ENCODE data around the gene PARPBP. TPM values are rescaled to one million over a fixed set of nuclear protein-coding genes. Genes with fewer than 3 reads are reported as not detected.

PARPBP gene
- total and polyA plus RNA-seq, 2 experiments from 2014 or later: 37.3 to 44.8 TPM

GRCh38 chr12:102195826-102196225, 75.8 kb downstream of the PARPBP start:
- Histone ChIP-seq H3K4me2 (no peak overlapping the region), H3K27me3 (ENCODE audit: insufficient read depth) (no peaks in the 10 kb centered on the region), H3K79me2 (replicated peaks; ENCODE audit: insufficient read depth) (no peaks in the 10 kb centered on the region), H3K4me1 (ENCODE audit: insufficient read depth) (no peaks in the 10 kb centered on the region), H4K20me1 (replicated peaks; ENCODE audit: insufficient read depth) (no peaks in the 10 kb centered on the region), H3F3A (replicated peaks; ENCODE audit: low read depth) (no peaks in the 10 kb centered on the region), H3K9me2 (ENCODE audit: insufficient read depth) (no peaks in the 10 kb centered on the region), H3K4me3 (no peak overlapping the region), H2AFZ (no peak overlapping the region), H3K36me3 (ENCODE audit: insufficient read depth) (no peaks in the 10 kb centered on the region; the same call in 1 of the 2 replicates), H3K27ac (ENCODE audit: low read depth) (no peak overlapping the region)
- no peak for TF ChIP-seq ZNF462 (CRISPR knock-in tag; IDR thresholded peaks at IDR 0.05)
- no peak for TF ChIP-seq EZH2phosphoT487 (IDR thresholded peaks at IDR 0.05; ENCODE audit: unreplicated experiment)
- TF ChIP-seq REST (IDR thresholded peaks at IDR 0.05; ENCODE audit: unreplicated experiment): no peak
- TF ChIP-seq JUNB (IDR thresholded peaks at IDR 0.05; ENCODE audit: unreplicated experiment): no peak
- no peak for TF ChIP-seq ZNF331 (CRISPR knock-in tag; IDR thresholded peaks at IDR 0.05; ENCODE audit: low read depth)
- TF ChIP-seq ZNF114 (CRISPR knock-in tag; IDR thresholded peaks at IDR 0.05): no peak
- TF ChIP-seq EZH2 (IDR thresholded peaks at IDR 0.05; ENCODE audit: low read depth, unreplicated experiment): no peak
- no peak for TF ChIP-seq STAT1 (IDR thresholded peaks at IDR 0.05; ENCODE audit: unreplicated experiment)
- no peak for TF ChIP-seq CREB1 (CRISPR knock-in tag; IDR thresholded peaks at IDR 0.05; ENCODE audit: low read depth)
- no peak for TF ChIP-seq ETS1 (IDR thresholded peaks at IDR 0.05)
- no peak for TF ChIP-seq NANOG (IDR thresholded peaks at IDR 0.05; ENCODE audit: borderline replicate concordance)
- no peak for TF ChIP-seq POLR2AphosphoS5 (IDR thresholded peaks at IDR 0.05; ENCODE audit: low read depth)
- TF ChIP-seq, protein P1, sequence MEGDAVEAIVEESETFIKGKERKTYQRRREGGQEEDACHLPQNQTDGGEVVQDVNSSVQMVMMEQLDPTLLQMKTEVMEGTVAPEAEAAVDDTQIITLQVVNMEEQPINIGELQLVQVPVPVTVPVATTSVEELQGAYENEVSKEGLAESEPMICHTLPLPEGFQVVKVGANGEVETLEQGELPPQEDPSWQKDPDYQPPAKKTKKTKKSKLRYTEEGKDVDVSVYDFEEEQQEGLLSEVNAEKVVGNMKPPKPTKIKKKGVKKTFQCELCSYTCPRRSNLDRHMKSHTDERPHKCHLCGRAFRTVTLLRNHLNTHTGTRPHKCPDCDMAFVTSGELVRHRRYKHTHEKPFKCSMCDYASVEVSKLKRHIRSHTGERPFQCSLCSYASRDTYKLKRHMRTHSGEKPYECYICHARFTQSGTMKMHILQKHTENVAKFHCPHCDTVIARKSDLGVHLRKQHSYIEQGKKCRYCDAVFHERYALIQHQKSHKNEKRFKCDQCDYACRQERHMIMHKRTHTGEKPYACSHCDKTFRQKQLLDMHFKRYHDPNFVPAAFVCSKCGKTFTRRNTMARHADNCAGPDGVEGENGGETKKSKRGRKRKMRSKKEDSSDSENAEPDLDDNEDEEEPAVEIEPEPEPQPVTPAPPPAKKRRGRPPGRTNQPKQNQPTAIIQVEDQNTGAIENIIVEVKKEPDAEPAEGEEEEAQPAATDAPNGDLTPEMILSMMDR (conservative IDR thresholded peaks at IDR 0.05; ENCODE audit: low read depth in 2 of 2): no peak
- Mint-ChIP-seq H3K4me1 (no peaks in the 10 kb centered on the region), H3K36me3 (ENCODE audit: low read depth) (peaks cover 3% of the 10 kb centered on the region; the same call in 2 of the 3 replicates), H3K27ac (no peak overlapping the region), H3K4me3 (no peak overlapping the region), H3K9me3 (no peaks in the 10 kb centered on the region), H3K27me3 (ENCODE audit: insufficient read depth, low read depth, poor library complexity) (no peaks in the 10 kb centered on the region)
- no peak for DNase-seq (ENCODE audit: low spot score)
- ATAC-seq: no peak

Data from GM23338 (cell line).